ENCODE data around the gene TTC23.
A peak's percentile ranks its signal among the peaks of the same experiment; 100 is the strongest.

Gene TTC23

DNA sequence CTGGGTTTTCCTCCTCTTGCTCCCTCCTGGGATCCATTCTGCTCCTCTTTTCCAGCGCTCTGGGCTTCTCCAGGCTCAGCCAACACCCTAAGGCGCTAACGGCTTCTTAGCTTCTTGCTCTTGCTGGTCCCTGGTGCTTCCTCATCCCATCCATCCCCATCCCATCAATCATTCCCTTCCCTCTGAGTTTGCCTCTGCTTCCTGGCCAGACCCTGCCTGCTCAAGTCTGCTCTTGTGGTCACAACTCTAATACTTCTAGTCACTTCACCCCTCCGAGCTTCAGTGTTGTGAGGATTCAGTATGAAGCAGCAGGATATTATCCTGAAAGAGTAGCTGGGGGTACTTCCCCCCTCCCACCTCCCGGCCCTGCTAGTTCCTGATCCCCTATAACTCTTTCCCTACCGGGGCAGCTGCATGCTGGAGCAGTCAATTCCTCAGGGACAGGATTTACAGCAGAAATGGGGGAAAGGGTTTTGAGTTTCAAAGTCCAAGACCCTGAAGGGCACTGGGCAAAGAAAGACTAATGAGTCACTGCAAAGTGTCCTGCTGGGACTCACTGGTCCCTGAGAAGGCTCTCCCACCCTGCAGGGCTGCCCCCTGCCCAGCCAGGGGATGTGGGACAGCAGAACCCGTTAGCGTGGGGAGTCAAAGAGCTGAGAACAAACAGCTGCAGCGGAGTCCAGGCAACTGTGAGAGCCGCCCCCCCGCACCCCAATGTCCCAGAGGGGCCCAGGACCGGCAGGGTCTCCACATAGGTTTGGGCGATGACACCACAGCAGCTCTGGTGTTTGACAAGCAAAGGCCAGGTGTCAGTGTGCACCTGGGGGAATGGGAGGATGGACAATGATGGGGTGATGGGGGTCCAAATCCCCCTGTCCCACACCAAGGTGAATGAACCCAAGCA, 146.8 kb downstream of the TTC23 start:
- no peak for DNase-seq (ENCODE audit: low read depth in 2 of 2)

GRCh38 chr15:99101501-99101900, 147.9 kb downstream of the TTC23 start:
- DNase-seq (ENCODE audit: low read depth in 2 of 2): no peak

DNA sequence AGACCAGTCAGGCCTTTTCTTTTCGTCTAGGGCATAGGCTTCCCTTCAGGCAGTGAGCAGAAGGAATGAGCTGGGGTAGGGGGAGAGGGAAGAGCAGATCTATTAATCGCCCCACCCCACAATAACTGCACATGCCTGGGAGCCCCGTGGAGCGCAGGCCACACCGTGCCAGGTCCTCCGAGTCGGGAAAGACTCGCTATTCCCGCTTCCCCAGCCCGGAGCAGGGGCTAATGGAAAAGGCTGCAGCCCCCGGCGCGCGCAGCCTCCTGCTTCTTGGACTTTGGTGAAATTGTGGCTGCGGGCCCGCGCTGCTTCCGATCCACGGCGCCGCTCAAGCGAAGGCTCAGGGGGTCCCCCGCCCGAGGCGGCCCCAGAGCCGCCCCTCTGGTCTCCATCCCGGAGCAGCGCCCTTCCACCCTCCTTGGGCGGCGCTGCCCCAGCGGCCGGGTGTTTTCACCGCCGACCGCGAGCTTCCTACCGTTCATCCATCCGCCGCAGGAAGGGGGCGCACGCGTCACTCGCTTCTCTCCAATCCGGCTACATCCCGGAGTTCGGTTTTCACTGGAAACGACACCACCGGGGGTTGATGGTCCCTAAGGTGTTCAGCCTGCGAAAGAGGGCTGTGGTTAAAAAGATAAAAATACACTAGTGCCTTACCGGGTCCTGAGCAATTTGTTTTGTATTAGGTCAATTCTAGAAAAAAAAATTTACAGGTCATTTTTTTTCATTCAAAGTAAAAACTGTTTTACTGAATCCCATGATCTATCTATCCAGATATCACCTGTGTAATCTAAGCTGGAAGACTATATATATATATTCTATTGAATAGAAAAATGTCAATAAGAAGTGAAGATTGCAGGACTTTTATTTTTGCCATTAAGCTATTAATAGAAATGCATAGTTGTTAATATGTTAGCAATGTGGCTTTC, 148.9 kb downstream of the TTC23 start:
- peak; percentile 39 to 48 for DNase-seq (ENCODE audit: low read depth in 2 of 2)

DNA sequence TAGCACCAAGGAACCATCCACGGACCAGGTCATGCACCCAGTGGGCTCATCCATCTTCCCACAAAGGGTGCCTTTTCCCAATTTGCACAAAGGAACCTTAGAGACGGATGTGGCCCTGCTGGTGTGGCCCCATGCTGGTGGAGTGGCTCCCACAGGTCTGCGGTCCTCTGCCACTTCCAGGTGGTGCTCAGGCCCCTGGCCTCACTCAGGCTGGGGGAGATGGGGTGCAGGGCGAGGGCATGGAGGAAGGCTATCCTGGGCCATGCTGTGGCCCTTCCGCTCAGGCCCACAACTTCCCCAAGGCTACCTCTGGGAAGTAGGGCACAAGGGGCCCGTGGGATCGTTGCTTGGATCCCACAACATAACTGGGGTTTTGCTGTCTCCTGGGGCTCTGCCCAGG, 149.7 kb downstream of the TTC23 start:
- no peak for DNase-seq (ENCODE audit: low read depth in 2 of 2)

DNA sequence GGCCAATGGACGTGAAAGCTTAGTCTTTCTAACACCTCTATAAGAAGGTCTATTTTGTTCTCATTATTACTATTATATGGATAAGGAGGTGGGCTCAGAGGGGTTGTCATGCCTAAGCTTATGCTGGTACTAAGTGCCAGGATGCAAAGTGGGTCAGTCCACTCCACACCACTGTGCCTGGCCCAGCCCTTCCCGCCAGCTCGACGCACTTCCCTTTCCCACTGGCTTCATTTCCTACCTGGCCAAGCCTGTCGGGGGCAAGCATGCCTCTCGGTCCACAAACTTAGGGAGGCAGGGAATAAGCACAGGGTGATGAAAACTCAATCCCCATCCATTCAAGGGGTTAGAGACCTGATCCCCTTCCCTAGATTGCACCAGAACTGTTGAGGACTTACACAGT, 150.4 kb downstream of the TTC23 start:
- no peak for DNase-seq (ENCODE audit: low read depth in 2 of 2)

GRCh38 chr15:99098426-99098825, 151.0 kb downstream of the TTC23 start:
- DNase-seq (ENCODE audit: low read depth in 2 of 2): no peak

DNA sequence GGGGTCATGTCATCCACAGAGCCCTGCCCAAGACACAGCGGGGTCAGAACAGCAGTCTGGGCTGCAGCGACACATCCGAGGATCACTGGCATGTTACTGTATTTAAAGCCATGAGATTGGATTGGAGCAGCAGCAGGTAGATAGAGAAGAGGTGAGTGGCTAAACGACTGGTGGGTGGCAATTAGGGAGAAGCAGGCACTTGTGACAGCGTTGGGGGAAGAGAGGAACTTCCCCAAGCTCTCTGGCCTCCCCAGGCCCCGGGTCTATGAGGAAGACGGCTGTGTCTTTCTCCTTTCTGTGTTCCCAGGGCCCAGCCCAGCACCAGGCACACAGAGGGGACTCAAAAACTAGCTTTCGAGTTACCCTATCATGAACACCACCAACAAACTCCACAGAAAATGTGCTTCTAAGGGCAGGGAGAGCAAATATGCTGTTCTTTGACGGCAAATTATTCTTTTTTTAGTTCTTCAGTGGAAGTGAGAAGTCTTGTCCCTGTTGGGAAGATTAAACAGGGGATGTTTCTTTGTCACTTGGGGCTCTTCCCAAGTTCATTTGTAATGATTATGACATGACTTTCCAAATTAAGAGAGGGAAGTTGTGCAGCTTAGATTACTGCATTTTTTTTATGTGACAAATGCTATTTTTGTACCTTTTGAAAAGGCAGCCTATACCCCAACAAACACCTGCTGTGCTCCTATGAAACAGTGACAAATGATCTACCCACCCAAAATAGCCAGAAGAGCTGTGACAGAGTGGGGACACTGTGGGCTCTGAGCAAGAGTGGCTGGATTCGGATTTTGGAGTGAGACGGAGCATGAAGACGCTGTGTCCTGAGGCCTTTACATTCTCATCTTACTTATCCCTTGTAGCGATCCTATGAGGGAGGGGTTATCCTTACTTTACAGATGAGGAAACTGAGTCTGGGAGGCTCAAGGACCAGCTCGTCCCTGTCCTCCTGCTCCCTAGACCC, 151.7 kb downstream of the TTC23 start:
- no peak for DNase-seq (ENCODE audit: low read depth in 2 of 2)

DNA sequence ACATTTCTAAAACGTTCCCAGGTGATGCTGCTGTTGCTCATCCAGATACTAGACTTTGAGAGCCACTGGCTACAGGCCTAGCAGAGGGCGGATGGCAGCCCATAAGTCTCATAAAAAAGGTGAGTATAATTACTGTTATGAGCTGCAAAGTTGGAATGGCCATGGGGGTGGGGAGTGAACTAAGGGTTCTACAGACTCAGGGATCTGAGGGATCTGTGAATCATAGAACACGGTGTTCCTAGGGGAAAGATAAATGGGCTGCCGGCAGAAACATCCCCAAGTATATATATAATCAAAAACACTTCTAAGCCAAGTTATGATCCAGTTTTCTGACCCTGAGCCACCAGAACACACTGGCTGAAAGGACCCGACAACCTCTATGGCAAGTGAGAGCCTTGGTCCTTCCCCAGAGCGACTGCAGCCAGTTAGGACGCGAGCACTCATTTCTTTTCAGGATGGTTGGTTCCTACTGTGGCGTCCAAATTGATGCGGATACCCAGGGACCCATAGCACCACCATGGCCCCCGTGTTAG, 152.4 kb downstream of the TTC23 start:
- no peak for DNase-seq (ENCODE audit: low read depth in 2 of 2)

GRCh38 chr15:99096173-99096893, 153.0 kb downstream of the TTC23 start:
- DNase-seq (ENCODE audit: low read depth in 2 of 2): no peak

- DNase-seq (ENCODE audit: low read depth in 2 of 2): no peak
Measured at GRCh38 chr15:99095626-99096025, 153.8 kb downstream of the TTC23 start.

- no peak for DNase-seq (ENCODE audit: low read depth in 2 of 2)
Measured at GRCh38 chr15:99092554-99093172, 156.7 kb downstream of the TTC23 start.

GRCh38 chr15:99090938-99091337, 158.4 kb downstream of the TTC23 start:
- no peak for DNase-seq (ENCODE audit: low read depth in 2 of 2)

GRCh38 chr15:99090011-99090699, 159.2 kb downstream of the TTC23 start:
- no peak for DNase-seq (ENCODE audit: low read depth in 2 of 2)

DNA sequence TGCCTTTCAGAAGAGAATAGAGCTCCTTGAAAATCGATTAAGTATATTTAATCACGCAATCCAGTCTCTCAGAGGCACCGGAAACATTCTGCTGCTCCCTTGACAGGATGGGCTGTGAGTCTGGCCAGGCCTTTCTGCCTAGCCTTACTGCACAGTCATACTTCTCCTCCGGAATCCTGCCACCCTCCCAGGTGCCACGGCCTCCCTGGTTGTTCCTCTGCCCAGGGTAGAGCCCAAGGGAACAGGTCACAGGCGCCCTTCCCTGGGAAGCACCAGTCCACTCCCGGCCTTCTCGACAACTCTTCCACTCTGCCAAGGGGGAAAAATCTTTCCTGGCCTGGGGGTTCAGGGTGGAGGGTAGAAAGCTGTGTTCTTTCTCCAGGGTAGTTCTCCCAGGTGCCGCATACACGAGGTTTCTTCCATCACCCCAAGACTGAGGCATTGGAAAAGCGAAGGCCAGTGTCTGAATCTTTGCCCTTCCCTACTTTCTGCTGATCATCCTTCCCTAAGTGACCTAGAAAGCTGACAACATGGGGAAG, 161.9 kb downstream of the TTC23 start:
- no peak for DNase-seq (ENCODE audit: low read depth in 2 of 2)

GRCh38 chr15:99086327-99086667, 163.1 kb downstream of the TTC23 start:
- DNase-seq (ENCODE audit: low read depth in 2 of 2): no peak

Data from stimulated activated CD4-positive, alpha-beta T cell treated with anti-CD3 and anti-CD28 coated beads, Interleukin-4, amount 100 ng/mL, for 48 hours (primary cell).